Measurements from ENCODE around the gene TLK1. TPM values are rescaled to one million over a fixed set of nuclear protein-coding genes. Genes with fewer than 3 reads are reported as not detected.

TLK1 gene
- total and polyA plus RNA-seq, 9 of the 15 experiments (the other 6 are each of a cell fraction or from before 2014, with no cell fraction given), result 20.2 to 101 (median 40.5) TPM

GRCh38 chr2:171185941-171186340, 25.2 kb upstream of the TLK1 start (continued):
- TF ChIP-seq, protein P1, sequence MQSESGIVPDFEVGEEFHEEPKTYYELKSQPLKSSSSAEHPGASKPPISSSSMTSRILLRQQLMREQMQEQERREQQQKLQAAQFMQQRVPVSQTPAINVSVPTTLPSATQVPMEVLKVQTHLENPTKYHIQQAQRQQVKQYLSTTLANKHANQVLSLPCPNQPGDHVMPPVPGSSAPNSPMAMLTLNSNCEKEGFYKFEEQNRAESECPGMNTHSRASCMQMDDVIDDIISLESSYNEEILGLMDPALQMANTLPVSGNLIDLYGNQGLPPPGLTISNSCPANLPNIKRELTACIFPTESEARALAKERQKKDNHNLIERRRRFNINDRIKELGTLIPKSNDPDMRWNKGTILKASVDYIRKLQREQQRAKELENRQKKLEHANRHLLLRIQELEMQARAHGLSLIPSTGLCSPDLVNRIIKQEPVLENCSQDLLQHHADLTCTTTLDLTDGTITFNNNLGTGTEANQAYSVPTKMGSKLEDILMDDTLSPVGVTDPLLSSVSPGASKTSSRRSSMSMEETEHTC (IDR thresholded peaks at IDR 0.05), result no peak
- TF ChIP-seq ZNF699 (CRISPR knock-in tag; IDR thresholded peaks at IDR 0.05; ENCODE audit: insufficient replicate concordance) (no peak), ZNF668 (CRISPR knock-in tag; IDR thresholded peaks at IDR 0.05) (no peak), NFYB (IDR thresholded peaks at IDR 0.05; ENCODE audit: extremely low read depth, insufficient read length) (no peak), RBM17 (IDR thresholded peaks at IDR 0.05; ENCODE audit: borderline replicate concordance, low read depth, low read length) (no peak), JUNB (CRISPR knock-in tag; conservative IDR thresholded peaks at IDR 0.05) (no peak), HNRNPLL (IDR thresholded peaks at IDR 0.05; ENCODE audit: low read depth, low read length, poor library complexity, severe bottlenecking) (no peak), ZNF121 (CRISPR knock-in tag; conservative IDR thresholded peaks at IDR 0.05) (no peak), ZNF146 (CRISPR knock-in tag; IDR thresholded peaks at IDR 0.05; ENCODE audit: unreplicated experiment) (no peak), ZNF398 (CRISPR knock-in tag; IDR thresholded peaks at IDR 0.05) (no peak)
- TF ChIP-seq, protein P2, sequence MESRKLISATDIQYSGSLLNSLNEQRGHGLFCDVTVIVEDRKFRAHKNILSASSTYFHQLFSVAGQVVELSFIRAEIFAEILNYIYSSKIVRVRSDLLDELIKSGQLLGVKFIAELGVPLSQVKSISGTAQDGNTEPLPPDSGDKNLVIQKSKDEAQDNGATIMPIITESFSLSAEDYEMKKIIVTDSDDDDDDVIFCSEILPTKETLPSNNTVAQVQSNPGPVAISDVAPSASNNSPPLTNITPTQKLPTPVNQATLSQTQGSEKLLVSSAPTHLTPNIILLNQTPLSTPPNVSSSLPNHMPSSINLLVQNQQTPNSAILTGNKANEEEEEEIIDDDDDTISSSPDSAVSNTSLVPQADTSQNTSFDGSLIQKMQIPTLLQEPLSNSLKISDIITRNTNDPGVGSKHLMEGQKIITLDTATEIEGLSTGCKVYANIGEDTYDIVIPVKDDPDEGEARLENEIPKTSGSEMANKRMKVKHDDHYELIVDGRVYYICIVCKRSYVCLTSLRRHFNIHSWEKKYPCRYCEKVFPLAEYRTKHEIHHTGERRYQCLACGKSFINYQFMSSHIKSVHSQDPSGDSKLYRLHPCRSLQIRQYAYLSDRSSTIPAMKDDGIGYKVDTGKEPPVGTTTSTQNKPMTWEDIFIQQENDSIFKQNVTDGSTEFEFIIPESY (CRISPR knock-in tag; IDR thresholded peaks at IDR 0.05), result no peak

Data from K562 (cell line).